HepG2 (cell line): ENCODE results near the gene SFXN5. TPM values are rescaled to one million over a fixed set of nuclear protein-coding genes. Genes with fewer than 3 reads are reported as not detected.

Experiments used
- ATAC-seq: fragments of 200-7000 bp; cut with Tn5 transposase; 3 replicates; pipeline ENCODE4 v1.9.1; 2020; ENCODE audit warnings: mild to moderate bottlenecking, moderate library complexity
- BruUV-seq: library from RNA; stranded (reverse); fragments of 400-500 nt; replicated peaks from 2 replicates; lab custom pipeline; 2021; lab: Mats Ljungman, UMichigan
- CTCF ChIA-PET: fragments of 300-600 bp; formaldehyde crosslinking; extraction: SDS; loops from one replicate; lab custom pipeline; 2021; ENCODE audit warnings: low total read pairs, inconsistent platforms, low intra/inter-chr PET ratio; lab: Yijun Ruan, JAX
- POLR2A ChIA-PET: fragments of 350-600 bp; sonication (Branson Sonifier 250); formaldehyde crosslinking; loops from one replicate; lab custom pipeline; 2020; ENCODE audit warnings: antibody characterized with exemption, inconsistent platforms; lab: Yijun Ruan, JAX
- DNase-seq: peaks from one replicate; pipeline ENCODE4 v3.0.0-alpha.2; 2015; ENCODE audit warnings: low spot score
- FAIRE-seq: peaks from 3 replicates; lab custom pipeline; 2011; peaks lifted over from hg19 to GRCh38; lab: Jason Lieb, UNC
- H2AFZ ChIP-seq: one replicate; pipeline ENCODE4 v1.6.1; 2011; ENCODE audit warnings: low read length, inconsistent platforms
- H3K27ac ChIP-seq: fragments of 300-600 bp; 3 replicates; pipeline ENCODE4 v1.8.0; 2011; ENCODE audit warnings: mixed run types, mild to moderate bottlenecking, mixed read lengths, low read length, inconsistent platforms; ENCODE audit not compliant: insufficient read depth; ENCODE audit errors: extremely low read length
- H3K27me3 ChIP-seq, 2 experiments: fragments of 200-600 bp in 1 of 2; 2 replicates in 1 of 2; 3 replicates in 1 of 2; pipeline versions ENCODE4 v1.6.0 to v1.8.0; 2011; ENCODE audit warnings: low read length in 2 of 2, mild to moderate bottlenecking in 2 of 2, moderate library complexity in 2 of 2, inconsistent platforms in 1 of 2; ENCODE audit not compliant: insufficient read depth in 2 of 2, control insufficient read depth in 1 of 2
- H3K36me3 ChIP-seq, 2 experiments: fragments of 200-600 bp in 1 of 2; replicated peaks in 1 of 2; 2 replicates in 1 of 2; 3 replicates in 1 of 2; pipeline versions ENCODE4 v1.5.1 to v1.8.0; 2011; ENCODE audit warnings: low read length in 2 of 2, inconsistent platforms in 1 of 2; ENCODE audit not compliant: insufficient read depth in 2 of 2, control insufficient read depth in 1 of 2
- H3K4me1 ChIP-seq: 2 replicates; pipeline ENCODE4 v1.5.1; 2012; ENCODE audit warnings: low read length, inconsistent platforms; ENCODE audit not compliant: insufficient read depth
- H3K4me2 ChIP-seq: 2 replicates; pipeline ENCODE4 v1.6.0; 2011; ENCODE audit warnings: low read depth, low read length, inconsistent platforms
- H3K4me3 ChIP-seq, 3 experiments: fragments of 200-600 bp in 1 of 3; sonication (generic), shearing (Covaris generic) in 1 of 3; replicated peaks in 1 of 3; 2 replicates each; pipeline ENCODE4 v1.5.1; 2011 to 2016; ENCODE audit warnings: low read length in 3 of 3, inconsistent platforms in 2 of 3, low read depth in 2 of 3, mild to moderate bottlenecking in 2 of 3, control low read depth in 1 of 3, mixed read lengths in 1 of 3; ENCODE audit not compliant: insufficient read depth in 1 of 3
- H3K79me2 ChIP-seq: one replicate; pipeline ENCODE4 v1.6.1; 2011; ENCODE audit warnings: low read length, inconsistent platforms; ENCODE audit not compliant: insufficient read depth
- H3K9ac ChIP-seq: 2 replicates; pipeline ENCODE4 v1.6.0; 2011; ENCODE audit warnings: mild to moderate bottlenecking, low read depth, low read length, inconsistent platforms; ENCODE audit not compliant: insufficient read depth
- H3K9me3 ChIP-seq: 2 replicates; pipeline ENCODE4 v1.5.1; 2012; ENCODE audit warnings: mild to moderate bottlenecking, low read length
- H4K20me1 ChIP-seq: 2 replicates; pipeline ENCODE4 v1.6.0; 2011; ENCODE audit warnings: inconsistent platforms, mild to moderate bottlenecking, low read length, moderate library complexity; ENCODE audit not compliant: insufficient read depth
- CCAR2 ChIP-seq: fragments of 200-400 bp; formaldehyde crosslinking; optimal IDR thresholded peaks from 2 replicates; pipeline ENCODE3; 2018; ENCODE audit warnings: low read depth, mild to moderate bottlenecking, low read length, moderate library complexity
- FOXO1 ChIP-seq: sonication (generic); formaldehyde crosslinking; IDR thresholded peaks from 2 replicates; pipeline ENCODE4 v1.4.0; 2020; ENCODE audit warnings: missing genetic modification reagents
- HES4 ChIP-seq: sonication (generic); formaldehyde crosslinking; IDR thresholded peaks from 2 replicates; pipeline ENCODE4 v1.9.0; 2021; ENCODE audit warnings: mild to moderate bottlenecking, missing genetic modification reagents, borderline replicate concordance
- SNRNP70 ChIP-seq: fragments of 200-400 bp; formaldehyde crosslinking; IDR thresholded peaks from 2 replicates; pipeline ENCODE4 v1.6.1; 2017; ENCODE audit warnings: mild to moderate bottlenecking, low read depth, low read length, moderate library complexity
- SP140L ChIP-seq: sonication (generic); formaldehyde crosslinking; IDR thresholded peaks from 2 replicates; pipeline ENCODE4 v1.4.0; 2020; ENCODE audit warnings: missing genetic modification reagents, borderline replicate concordance
- THAP11 ChIP-seq: IDR thresholded peaks from 2 replicates; pipeline ENCODE4 v1.6.1; 2016; ENCODE audit warnings: missing biosample characterization, missing genetic modification reagents
- ZNF225 ChIP-seq: sonication (generic); formaldehyde crosslinking; IDR thresholded peaks from 2 replicates; pipeline ENCODE4 v1.4.0; 2020; ENCODE audit warnings: mild to moderate bottlenecking, missing genetic modification reagents
- ZNF335 ChIP-seq: sonication (generic); formaldehyde crosslinking; IDR thresholded peaks from 2 replicates; pipeline ENCODE4 v1.4.0; 2020; ENCODE audit warnings: missing genetic modification reagents
- WGBS: methylation state at CpG from one replicate; pipeline ENCODE4 v1.1.6; 2017; ENCODE audit warnings: low lambda C conversion rate; 5-methylcytosine and 5-hydroxymethylcytosine counted together
- in situ Hi-C: cut with HindIII; loops from 2 replicates; pipeline ENCODE4 v1.10.0; 2017; ENCODE audit warnings: low pct_unique_long_range_greater_than_20kb; ENCODE audit not compliant: extremely low pct_ligation_motif_present
- intact Hi-C: fragments of 100-400 bp; cut with micrococcal nuclease; formaldehyde crosslinking; loops from one replicate; pipeline ENCODE4 v1.10.0; 2022; ENCODE audit not compliant: unreplicated experiment
- polyA plus RNA-seq, 8 experiments: library from polyadenylated mRNA; depleted of rRNA in 3 of 8; stranded (reverse) in 7 of 8; unstranded in 1 of 8; fragments of >200 nt; fragmentation: Illumina TruSeq in 4 of 8; extraction: Trizol in 4 of 8; gene quantifications; 2 replicates each; pipeline versions ENCODE4 v1.2.1 to v1.2.3, GENCODE V29; 2011 to 2016; ENCODE audit warnings: low read depth in 4 of 8, missing spikeins in 1 of 8, mixed read lengths in 1 of 8; ENCODE audit not compliant: insufficient read depth in 1 of 8
- total RNA-seq, 5 experiments: library from RNA; depleted of rRNA; stranded (reverse); fragments of >200 nt; fragmentation: Illumina TruSeq; extraction: Trizol; gene quantifications; 2 replicates each; pipeline ENCODE4 v1.2.3, GENCODE V29; 2016; ENCODE audit warnings: low read depth in 1 of 5
- TF ChIP-seq, protein P1 (sequence below): sonication (generic); formaldehyde crosslinking; conservative IDR thresholded peaks from 2 replicates; pipeline ENCODE4 v1.8.0; 2022; ENCODE audit warnings: mild to moderate bottlenecking, moderate library complexity, missing genetic modification reagents
- TF ChIP-seq, protein P2 (sequence below): sonication (generic); formaldehyde crosslinking; IDR thresholded peaks from 2 replicates; pipeline ENCODE4 v1.4.0; 2020; ENCODE audit warnings: missing genetic modification reagents

The SFXN5 gene
- total and polyA plus RNA-seq, 2 of the 13 experiments (the other 11 are each of a cell fraction or from before 2014, with no cell fraction given): 34.9 to 37.4 TPM

DNA sequence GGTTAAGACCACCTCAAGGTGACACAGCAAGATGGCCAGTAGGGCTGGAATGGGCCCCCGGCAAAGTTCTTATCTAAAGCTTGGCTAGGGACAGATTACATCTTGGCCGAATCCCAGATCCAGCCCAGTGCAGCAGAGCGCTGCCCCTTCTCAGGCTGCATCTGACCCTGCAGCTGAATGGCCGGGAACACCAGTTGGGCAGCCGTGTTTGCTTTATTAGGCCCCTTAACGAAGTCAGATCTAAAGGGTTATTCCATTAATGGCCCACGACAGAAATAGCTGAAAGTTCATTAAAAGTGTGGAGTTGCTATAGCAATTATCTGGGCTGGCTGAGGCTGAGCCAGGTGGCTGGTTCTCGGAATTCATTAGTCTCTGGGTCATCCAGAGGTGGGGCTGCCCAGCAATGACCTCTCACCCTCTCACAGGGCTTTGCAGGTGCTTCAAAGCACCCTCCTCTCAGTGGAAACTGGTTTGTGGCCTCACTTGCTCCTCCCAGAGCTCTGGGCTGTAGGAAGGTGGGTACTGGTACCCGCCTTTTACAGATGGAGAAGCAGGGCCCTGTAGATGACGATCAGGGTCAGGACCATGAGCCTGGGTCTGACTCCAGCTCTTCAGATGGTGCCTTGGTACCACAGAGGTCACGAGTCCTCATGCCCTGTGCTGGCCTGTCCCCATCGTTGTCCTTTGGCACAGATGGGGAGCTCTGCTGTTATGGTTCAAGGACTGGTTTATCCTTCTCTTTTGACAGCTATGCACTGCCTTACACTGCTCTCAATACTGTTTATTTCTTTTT, 85.4 kb downstream of the SFXN5 start:
- 94% methylated on average over 11 of the region's 12 CpGs for WGBS
- Histone ChIP-seq H3K79me2 (no peaks in the 10 kb centered on the region), H3K27ac (no peak overlapping the region), H3K9me3 (no peaks in the 10 kb centered on the region), H3K36me3 (peaks cover 24 to 28% of the 10 kb centered on the region in 2 experiments; a peak in 4 of 5 replicates), H3K4me2 (no peak overlapping the region), H4K20me1 (no peaks in the 10 kb centered on the region), H3K9ac (no peak overlapping the region), H3K4me3 (no peak overlapping the region), H3K27me3 (no peaks in the 10 kb centered on the region), H2AFZ (no peak overlapping the region), H3K4me1 (peaks cover 19% of the 10 kb centered on the region)
- ChIA-PET CTCF (no interaction called here), POLR2A (interaction anchor here (1.4 kb wide), 1 partner anchor 10 kb away, joined by 3 read pairs; no protein-coding TSS in a partner anchor)
- FAIRE-seq (no peak), ATAC-seq (no peak), DNase-seq (no peak)
- intact Hi-C loops: no loop called here
- in situ Hi-C loops: no loop called here
- TF ChIP-seq FOXO1 (CRISPR knock-in tag) (no peak), ZNF335 (CRISPR knock-in tag) (no peak), CCAR2 (no peak), SP140L (no peak), HES4 (CRISPR knock-in tag) (no peak)
- no TSS peak for BruUV-seq

DNA sequence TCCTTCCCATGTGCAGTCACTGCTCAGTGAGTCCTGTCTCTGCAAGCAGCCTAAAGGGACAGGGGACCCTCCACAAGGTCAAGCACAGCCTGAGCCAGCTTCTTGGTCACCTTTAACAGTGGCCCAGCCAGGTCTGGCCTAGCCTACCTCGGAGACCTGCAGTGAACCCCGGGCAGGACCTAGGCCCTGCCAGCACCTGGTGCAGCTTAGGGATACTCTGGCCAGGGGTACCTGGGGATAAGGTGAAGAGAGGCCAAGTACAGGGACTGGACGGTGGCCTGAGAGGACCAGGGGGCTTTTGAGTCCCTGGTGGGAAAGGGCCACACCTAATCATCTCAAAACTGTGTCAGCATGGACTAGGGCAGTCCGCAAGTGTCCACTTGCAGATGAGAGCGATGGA, 86.4 kb downstream of the SFXN5 start:
- Histone ChIP-seq H4K20me1 (no peaks in the 10 kb centered on the region), H3K9ac (no peak overlapping the region), H3K4me2 (no peak overlapping the region), H3K27me3 (no peaks in the 10 kb centered on the region), H3K36me3 (peaks cover 24 to 28% of the 10 kb centered on the region in 2 experiments; a peak in 4 of 5 replicates), H2AFZ (no peak overlapping the region), H3K4me1 (peaks cover 19% of the 10 kb centered on the region), H3K27ac (no peak overlapping the region), H3K4me3 (no peak overlapping the region), H3K79me2 (no peaks in the 10 kb centered on the region), H3K9me3 (no peaks in the 10 kb centered on the region)
- ATAC-seq (no peak), FAIRE-seq (no peak), DNase-seq (no peak)
- in situ Hi-C loops (no loop called here), intact Hi-C loops (no loop called here)
- ChIA-PET POLR2A (no interaction called here), CTCF (no interaction called here)
- BruUV-seq: no TSS peak
- 98% methylated on average over 4 of the region's 5 CpGs for WGBS
- TF ChIP-seq SNRNP70 (no peak), THAP11 (CRISPR knock-in tag) (no peak), ZNF225 (CRISPR knock-in tag) (no peak)
- TF ChIP-seq, protein P1, sequence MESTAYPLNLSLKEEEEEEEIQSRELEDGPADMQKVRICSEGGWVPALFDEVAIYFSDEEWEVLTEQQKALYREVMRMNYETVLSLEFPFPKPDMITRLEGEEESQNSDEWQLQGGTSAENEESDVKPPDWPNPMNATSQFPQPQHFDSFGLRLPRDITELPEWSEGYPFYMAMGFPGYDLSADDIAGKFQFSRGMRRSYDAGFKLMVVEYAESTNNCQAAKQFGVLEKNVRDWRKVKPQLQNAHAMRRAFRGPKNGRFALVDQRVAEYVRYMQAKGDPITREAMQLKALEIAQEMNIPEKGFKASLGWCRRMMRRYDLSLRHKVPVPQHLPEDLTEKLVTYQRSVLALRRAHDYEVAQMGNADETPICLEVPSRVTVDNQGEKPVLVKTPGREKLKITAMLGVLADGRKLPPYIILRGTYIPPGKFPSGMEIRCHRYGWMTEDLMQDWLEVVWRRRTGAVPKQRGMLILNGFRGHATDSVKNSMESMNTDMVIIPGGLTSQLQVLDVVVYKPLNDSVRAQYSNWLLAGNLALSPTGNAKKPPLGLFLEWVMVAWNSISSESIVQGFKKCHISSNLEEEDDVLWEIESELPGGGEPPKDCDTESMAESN (CRISPR knock-in tag): no peak
- TF ChIP-seq, protein P2, sequence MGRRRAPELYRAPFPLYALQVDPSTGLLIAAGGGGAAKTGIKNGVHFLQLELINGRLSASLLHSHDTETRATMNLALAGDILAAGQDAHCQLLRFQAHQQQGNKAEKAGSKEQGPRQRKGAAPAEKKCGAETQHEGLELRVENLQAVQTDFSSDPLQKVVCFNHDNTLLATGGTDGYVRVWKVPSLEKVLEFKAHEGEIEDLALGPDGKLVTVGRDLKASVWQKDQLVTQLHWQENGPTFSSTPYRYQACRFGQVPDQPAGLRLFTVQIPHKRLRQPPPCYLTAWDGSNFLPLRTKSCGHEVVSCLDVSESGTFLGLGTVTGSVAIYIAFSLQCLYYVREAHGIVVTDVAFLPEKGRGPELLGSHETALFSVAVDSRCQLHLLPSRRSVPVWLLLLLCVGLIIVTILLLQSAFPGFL: no peak
